SH-SY5Y (cell line): ENCODE measurements around the gene ADAM23.

Source experiments
- GATA2 ChIP-seq: IDR thresholded peaks from 2 replicates; pipeline ENCODE4 v1.6.1; 2011; ENCODE audit warnings: mild to moderate bottlenecking, low read depth, low read length
- GATA3 ChIP-seq: IDR thresholded peaks from 2 replicates; pipeline ENCODE4 v1.6.1; 2011; ENCODE audit warnings: low read depth, mild to moderate bottlenecking, low read length, moderate library complexity

DNA sequence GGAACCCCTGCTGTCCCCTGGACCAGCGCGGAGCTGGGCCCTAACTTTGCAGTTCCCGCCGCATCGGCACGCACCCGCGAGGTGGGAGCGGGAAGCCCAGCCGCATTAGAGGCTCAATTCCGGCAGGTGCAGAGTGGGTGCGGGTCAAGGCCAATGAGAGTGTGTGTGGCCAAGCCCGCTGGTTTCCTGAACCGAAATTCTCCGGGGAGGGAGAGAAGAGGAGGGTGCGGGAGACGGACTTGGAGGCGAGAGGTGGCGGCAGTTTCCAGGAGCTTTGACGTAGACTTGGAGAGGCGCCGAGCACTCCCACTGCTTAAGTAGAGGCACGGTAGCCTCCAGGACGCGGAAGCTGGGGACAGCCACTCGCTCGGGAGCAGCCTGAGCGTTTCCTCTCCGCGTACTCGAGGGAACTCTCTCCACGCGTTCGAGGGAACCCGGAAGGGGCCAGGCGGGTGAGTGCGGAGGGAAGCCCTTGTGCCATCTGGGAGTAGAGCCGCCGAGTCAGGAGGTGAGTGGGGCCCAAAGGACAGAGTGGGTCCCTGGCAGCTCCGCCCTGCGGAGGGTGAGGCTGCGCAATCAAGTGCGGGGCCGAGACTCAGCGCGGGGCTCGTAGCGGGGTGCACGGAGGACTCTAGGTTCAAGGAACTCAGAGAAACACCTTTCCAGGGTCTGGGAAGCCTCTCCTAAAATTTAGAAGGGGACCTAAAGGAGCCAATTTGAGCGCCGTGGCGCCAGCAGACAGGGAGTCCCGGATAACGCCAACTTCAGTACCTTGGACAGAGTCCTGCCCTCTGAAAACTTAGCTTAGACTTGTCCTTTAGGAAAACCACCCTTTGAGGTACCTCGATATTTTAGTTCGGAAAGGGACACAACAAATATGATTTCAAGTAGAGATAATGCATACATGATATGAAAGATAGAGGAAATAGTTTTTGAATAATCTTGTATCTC lies 199.0 kb downstream of the ADAM23 start, which contains the start of gene FAM237A:
- no peak for TF ChIP-seq GATA2
- no peak for TF ChIP-seq GATA3
